HCT116 (cell line): ENCODE results near the gene MALRD1.

Source experiments
- CEBPB ChIP-seq: IDR thresholded peaks from 2 replicates; pipeline ENCODE4 v1.6.1; 2012; ENCODE audit warnings: low read depth
- EZH2 ChIP-seq: fragments of 200-600 bp; sonication (generic); IDR thresholded peaks from 2 replicates; pipeline ENCODE4 v1.6.1; 2017; ENCODE audit warnings: antibody characterized with exemption, mixed run types
- JUND ChIP-seq: IDR thresholded peaks from 2 replicates; pipeline ENCODE4 v1.6.1; 2012
- RAD21 ChIP-seq: IDR thresholded peaks from 2 replicates; pipeline ENCODE4 v1.6.1; 2012; ENCODE audit warnings: low read depth, mild to moderate bottlenecking
- SIN3A ChIP-seq: IDR thresholded peaks from 2 replicates; pipeline ENCODE4 v1.6.1; 2012; ENCODE audit warnings: low read depth
- SP1 ChIP-seq: IDR thresholded peaks from 2 replicates; pipeline ENCODE4 v1.6.1; 2012; ENCODE audit warnings: low read depth
- TCF7L2 ChIP-seq: IDR thresholded peaks from 2 replicates; pipeline ENCODE4 v1.7.0; 2011; ENCODE audit warnings: borderline replicate concordance, inconsistent platforms; ENCODE audit not compliant: insufficient read depth, insufficient read length; ENCODE audit errors: extremely low read depth
- YY1 ChIP-seq: IDR thresholded peaks from 2 replicates; pipeline ENCODE4 v1.6.1; 2011; ENCODE audit warnings: low read length, low read depth, moderate library complexity, mild to moderate bottlenecking; ENCODE audit not compliant: insufficient replicate concordance; ENCODE audit errors: extremely low read depth
- ZNF274 ChIP-seq: fragments of 200-500 bp; sonication (Bioruptor generic); IDR thresholded peaks from 2 replicates; pipeline ENCODE4 v1.6.1; 2014; ENCODE audit warnings: mild to moderate bottlenecking, low read depth, low read length, inconsistent platforms
- TF ChIP-seq, protein P1 (sequence below), 3 experiments: fragments of 200-600 bp in 1 of 3; sonication (generic) in 1 of 3; IDR thresholded peaks in 2 of 3; conservative IDR thresholded peaks in 1 of 3; 2 replicates each; pipeline ENCODE4 v1.5.1; 2012 to 2017; ENCODE audit warnings: low read depth in 2 of 3, low read length in 2 of 3, antibody characterized with exemption in 1 of 3, borderline replicate concordance in 1 of 3, control low read depth in 1 of 3, mild to moderate bottlenecking in 1 of 3, mixed read lengths in 1 of 3, mixed run types in 1 of 3, moderate library complexity in 1 of 3; ENCODE audit not compliant: insufficient read depth in 1 of 3
- TF ChIP-seq, protein P2 (sequence below): IDR thresholded peaks from 2 replicates; pipeline ENCODE4 v1.6.1; 2012

DNA sequence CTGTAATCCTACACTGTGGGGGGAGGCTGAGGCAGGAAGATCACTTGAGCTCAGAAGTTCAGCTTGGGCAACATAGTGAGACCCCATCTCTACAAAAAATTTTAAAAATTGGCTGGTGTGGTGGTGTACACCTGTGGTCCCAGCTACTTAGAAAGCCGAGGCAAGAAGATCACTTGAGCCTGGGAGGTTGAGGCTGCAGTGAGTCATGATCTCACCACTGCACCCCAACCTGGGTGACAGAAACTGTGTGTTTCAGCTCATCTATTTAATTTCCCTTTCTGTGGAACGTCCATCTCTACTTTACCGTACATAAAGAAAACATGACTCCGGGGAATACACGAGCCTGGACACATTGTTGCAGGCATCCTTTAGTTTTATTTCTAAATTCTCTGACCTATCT, 413.0 kb downstream of the MALRD1 start:
- TF ChIP-seq, protein P1, sequence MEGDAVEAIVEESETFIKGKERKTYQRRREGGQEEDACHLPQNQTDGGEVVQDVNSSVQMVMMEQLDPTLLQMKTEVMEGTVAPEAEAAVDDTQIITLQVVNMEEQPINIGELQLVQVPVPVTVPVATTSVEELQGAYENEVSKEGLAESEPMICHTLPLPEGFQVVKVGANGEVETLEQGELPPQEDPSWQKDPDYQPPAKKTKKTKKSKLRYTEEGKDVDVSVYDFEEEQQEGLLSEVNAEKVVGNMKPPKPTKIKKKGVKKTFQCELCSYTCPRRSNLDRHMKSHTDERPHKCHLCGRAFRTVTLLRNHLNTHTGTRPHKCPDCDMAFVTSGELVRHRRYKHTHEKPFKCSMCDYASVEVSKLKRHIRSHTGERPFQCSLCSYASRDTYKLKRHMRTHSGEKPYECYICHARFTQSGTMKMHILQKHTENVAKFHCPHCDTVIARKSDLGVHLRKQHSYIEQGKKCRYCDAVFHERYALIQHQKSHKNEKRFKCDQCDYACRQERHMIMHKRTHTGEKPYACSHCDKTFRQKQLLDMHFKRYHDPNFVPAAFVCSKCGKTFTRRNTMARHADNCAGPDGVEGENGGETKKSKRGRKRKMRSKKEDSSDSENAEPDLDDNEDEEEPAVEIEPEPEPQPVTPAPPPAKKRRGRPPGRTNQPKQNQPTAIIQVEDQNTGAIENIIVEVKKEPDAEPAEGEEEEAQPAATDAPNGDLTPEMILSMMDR (IDR thresholded peaks at IDR 0.05 in 2 of 3, conservative IDR thresholded peaks at IDR 0.05 in 1 of 3; ENCODE audit: borderline replicate concordance in 1 of 3, insufficient read depth in 1 of 3, low read depth in 2 of 3, low read length in 2 of 3), result no peak
- TF ChIP-seq EZH2 (no peak), SP1 (no peak), JUND (no peak), YY1 (no peak), TCF7L2 (no peak), RAD21 (no peak), ZNF274 (no peak), SIN3A (no peak), CEBPB (no peak)
- TF ChIP-seq, protein P2, sequence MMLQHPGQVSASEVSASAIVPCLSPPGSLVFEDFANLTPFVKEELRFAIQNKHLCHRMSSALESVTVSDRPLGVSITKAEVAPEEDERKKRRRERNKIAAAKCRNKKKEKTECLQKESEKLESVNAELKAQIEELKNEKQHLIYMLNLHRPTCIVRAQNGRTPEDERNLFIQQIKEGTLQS, result no peak
